ENCODE results near the gene RNU4-1.

Gene RNU4-1

DNA sequence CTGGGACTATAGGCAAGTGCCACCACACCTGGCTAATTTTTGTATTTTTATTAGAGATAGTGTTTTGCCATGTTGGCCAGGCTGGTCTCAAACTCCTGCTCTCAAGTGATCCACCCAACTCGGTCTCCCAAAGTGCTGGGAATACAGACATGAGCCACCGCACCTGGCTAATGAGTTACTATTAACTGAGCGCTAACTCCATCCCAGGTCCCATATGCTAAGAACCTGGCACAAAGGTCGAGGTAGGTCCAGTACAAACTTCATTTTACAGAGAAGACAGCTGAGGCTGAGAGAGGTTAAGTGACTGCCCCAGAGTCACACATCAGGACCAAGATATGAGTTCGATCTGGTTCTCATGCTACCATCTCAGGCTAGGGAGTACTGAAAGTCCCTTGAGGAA, 39.0 kb upstream of the RNU4-1 start:
- Histone ChIP-seq H3F3A (ENCODE audit: insufficient read depth) (no peaks in the 10 kb centered on the region), H3K36me3 (ENCODE audit: low read length) (no peaks in the 10 kb centered on the region), H3K9me2 (replicated peaks; ENCODE audit: insufficient read depth, low read length) (no peaks in the 10 kb centered on the region), H2AFZ (ENCODE audit: low read depth, low read length, severe bottlenecking) (no peak overlapping the region), H3K9me3 (ENCODE audit: insufficient read depth, low read length) (peaks cover 9% of the 10 kb centered on the region; the same call in 1 of the 2 replicates), H3K27ac (ENCODE audit: low read depth, low read length) (no peak overlapping the region), H3K27me3 (ENCODE audit: low read length) (no peaks in the 10 kb centered on the region), H3K4me2 (ENCODE audit: low read depth, low read length, poor library complexity, severe bottlenecking) (no peak overlapping the region), H3K79me2 (ENCODE audit: insufficient read depth, low read length) (no peaks in the 10 kb centered on the region), H4K20me1 (ENCODE audit: low read depth, low read length) (no peaks in the 10 kb centered on the region), H3K4me3 (ENCODE audit: insufficient read depth, low read length, poor library complexity, severe bottlenecking) (no peak overlapping the region), H3K9ac (ENCODE audit: low read length) (no peak overlapping the region)
- no peak for TF ChIP-seq CTCF (IDR thresholded peaks at IDR 0.05; ENCODE audit: insufficient read depth, low read length, poor library complexity, severe bottlenecking)
- TF ChIP-seq EZH2phosphoT487 (conservative IDR thresholded peaks at IDR 0.05; ENCODE audit: low read length): no peak

GRCh38 chr12:120331390-120331789, 38.4 kb upstream of the RNU4-1 start:
- Histone ChIP-seq H3K9ac (ENCODE audit: low read length) (no peak overlapping the region), H4K20me1 (ENCODE audit: low read depth, low read length) (no peaks in the 10 kb centered on the region), H3K36me3 (ENCODE audit: low read length) (no peaks in the 10 kb centered on the region), H3K27ac (ENCODE audit: low read depth, low read length) (no peak overlapping the region), H3K9me2 (replicated peaks; ENCODE audit: insufficient read depth, low read length) (no peaks in the 10 kb centered on the region), H2AFZ (ENCODE audit: low read depth, low read length, severe bottlenecking) (no peak overlapping the region), H3K27me3 (ENCODE audit: low read length) (no peaks in the 10 kb centered on the region), H3F3A (ENCODE audit: insufficient read depth) (no peaks in the 10 kb centered on the region), H3K9me3 (ENCODE audit: insufficient read depth, low read length) (peaks cover 3% of the 10 kb centered on the region; the same call in 1 of the 2 replicates), H3K79me2 (ENCODE audit: insufficient read depth, low read length) (no peaks in the 10 kb centered on the region), H3K4me2 (ENCODE audit: low read depth, low read length, poor library complexity, severe bottlenecking) (no peak overlapping the region), H3K4me3 (ENCODE audit: insufficient read depth, low read length, poor library complexity, severe bottlenecking) (no peak overlapping the region)
- TF ChIP-seq EZH2phosphoT487 (conservative IDR thresholded peaks at IDR 0.05; ENCODE audit: low read length): no peak
- no peak for TF ChIP-seq CTCF (IDR thresholded peaks at IDR 0.05; ENCODE audit: insufficient read depth, low read length, poor library complexity, severe bottlenecking)

GRCh38 chr12:120328228-120328627, 35.2 kb upstream of the RNU4-1 start:
- H3K36me3 ChIP-seq (ENCODE audit: low read length): no peaks in the 10 kb centered on the region
- H3K27ac ChIP-seq (ENCODE audit: low read depth, low read length): no peak overlapping the region
- H3K9ac ChIP-seq (ENCODE audit: low read length): no peak overlapping the region
- H3K79me2 ChIP-seq (ENCODE audit: insufficient read depth, low read length): no peaks in the 10 kb centered on the region
- no peak overlapping the region for H3K4me3 ChIP-seq (ENCODE audit: insufficient read depth, low read length, poor library complexity, severe bottlenecking)
- H3K27me3 ChIP-seq (ENCODE audit: low read length): no peaks in the 10 kb centered on the region
- no peak for TF ChIP-seq EZH2phosphoT487 (conservative IDR thresholded peaks at IDR 0.05; ENCODE audit: low read length)
- no peak for TF ChIP-seq CTCF (IDR thresholded peaks at IDR 0.05; ENCODE audit: insufficient read depth, low read length, poor library complexity, severe bottlenecking)
- H4K20me1 ChIP-seq (ENCODE audit: low read depth, low read length): no peaks in the 10 kb centered on the region
- H3K9me2 ChIP-seq (replicated peaks; ENCODE audit: insufficient read depth, low read length): no peaks in the 10 kb centered on the region
- no peak overlapping the region for H3K4me2 ChIP-seq (ENCODE audit: low read depth, low read length, poor library complexity, severe bottlenecking)
- H3F3A ChIP-seq (ENCODE audit: insufficient read depth): no peaks in the 10 kb centered on the region
- no peaks in the 10 kb centered on the region for H3K9me3 ChIP-seq (ENCODE audit: insufficient read depth, low read length)
- H2AFZ ChIP-seq (ENCODE audit: low read depth, low read length, severe bottlenecking): no peak overlapping the region
